GM18498 (cell line): ENCODE data around the gene C1orf167.

Experiments used
- ATAC-seq: cut with Tn5 transposase; IDR thresholded peaks from one replicate; pipeline ENCODE4 v1.9.1; 2021; ENCODE audit warnings: mild to moderate bottlenecking, moderate library complexity; ENCODE audit not compliant: unreplicated experiment

C1orf167 gene

DNA sequence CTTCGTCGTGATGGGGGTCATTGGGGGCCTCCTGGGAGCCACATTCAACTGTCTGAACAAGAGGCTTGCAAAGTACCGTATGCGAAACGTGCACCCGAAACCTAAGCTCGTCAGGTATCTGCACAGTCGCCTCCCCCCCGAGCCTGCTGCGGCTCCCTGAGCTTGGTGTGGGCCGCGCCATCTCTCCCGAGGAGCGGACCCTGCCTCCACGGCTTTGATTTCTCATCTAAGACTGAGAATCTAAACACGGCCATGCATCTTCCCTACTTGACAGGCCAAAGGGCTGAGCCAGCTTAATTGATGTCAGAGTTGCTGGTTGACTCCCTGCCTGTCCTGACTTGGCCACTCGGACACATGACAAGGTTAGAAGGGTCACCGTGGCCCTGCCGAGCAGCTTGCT lies 66.5 kb downstream of the C1orf167 start:
- no peak for ATAC-seq

DNA sequence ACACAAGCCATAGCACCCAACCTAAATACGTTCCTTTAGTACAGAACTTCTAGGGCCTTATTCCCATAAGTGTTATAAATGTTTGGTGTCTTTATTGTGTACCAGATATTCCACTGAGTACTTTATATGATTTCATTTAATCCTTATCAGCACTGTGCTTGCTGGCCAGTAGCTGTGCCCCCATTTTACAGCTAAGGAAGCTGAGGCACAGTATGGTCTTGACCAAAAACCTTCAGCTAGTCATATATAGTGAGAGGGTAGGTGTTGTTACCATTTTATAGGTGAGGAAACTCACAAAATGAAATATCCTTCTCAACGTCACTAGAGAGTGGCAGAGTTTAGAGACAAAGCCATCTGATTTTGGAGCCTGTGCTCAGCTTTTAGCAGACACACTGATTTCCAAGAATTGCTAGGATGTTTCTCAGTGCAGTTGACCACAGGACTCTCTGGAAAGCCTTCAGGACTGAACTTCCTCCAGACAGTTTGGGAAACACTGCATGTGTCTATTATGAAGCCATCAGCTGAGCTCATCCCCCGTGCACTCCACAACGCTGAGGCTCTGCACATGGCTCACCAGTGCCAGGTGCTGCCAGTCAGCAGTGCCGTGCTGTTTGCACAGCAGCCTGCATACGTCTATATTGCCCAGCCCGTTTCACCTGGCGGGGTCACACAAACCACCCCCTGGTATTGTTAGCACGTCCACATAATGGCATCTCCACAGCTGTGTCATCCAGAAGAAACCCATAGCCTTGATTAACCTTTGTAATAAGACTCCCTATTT lies 70.1 kb downstream of the C1orf167 start:
- no peak for ATAC-seq

DNA sequence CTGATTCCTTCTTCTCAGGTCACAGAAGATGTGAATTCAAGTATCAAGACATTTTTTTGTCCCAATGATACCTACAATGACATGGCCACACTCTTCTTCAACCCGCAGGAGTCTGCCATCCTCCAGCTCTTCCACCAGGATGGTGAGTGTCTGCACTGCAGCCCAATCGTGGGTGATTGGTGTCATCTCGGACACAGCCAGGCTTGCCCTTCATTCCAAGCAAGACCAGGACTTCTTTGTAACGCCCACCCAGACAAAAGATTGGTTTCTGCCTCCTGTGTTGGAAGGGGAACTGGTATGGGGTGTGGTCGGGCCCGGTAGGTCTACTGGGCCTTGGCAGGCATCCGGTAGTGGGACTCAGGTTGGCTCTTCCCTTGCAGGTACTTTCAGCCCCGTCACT lies 71.5 kb downstream of the C1orf167 start:
- ATAC-seq: no peak

DNA sequence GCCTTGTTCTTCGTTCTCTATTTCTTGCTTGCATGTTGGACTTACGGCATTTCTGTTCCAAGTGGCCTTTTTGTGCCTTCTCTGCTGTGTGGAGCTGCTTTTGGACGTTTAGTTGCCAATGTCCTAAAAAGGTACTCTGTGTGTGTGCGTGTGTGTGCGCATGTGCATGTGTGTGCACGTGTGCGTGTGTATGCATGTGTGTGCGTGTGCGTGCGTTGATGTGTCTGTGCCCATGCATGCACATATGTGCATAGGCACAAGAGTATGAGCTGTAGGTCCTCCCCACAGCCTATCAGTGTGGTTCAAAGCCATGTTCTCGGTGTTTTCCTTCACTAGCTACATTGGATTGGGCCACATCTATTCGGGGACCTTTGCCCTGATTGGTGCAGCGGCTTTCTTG lies 71.9 kb downstream of the C1orf167 start:
- no peak for ATAC-seq

DNA sequence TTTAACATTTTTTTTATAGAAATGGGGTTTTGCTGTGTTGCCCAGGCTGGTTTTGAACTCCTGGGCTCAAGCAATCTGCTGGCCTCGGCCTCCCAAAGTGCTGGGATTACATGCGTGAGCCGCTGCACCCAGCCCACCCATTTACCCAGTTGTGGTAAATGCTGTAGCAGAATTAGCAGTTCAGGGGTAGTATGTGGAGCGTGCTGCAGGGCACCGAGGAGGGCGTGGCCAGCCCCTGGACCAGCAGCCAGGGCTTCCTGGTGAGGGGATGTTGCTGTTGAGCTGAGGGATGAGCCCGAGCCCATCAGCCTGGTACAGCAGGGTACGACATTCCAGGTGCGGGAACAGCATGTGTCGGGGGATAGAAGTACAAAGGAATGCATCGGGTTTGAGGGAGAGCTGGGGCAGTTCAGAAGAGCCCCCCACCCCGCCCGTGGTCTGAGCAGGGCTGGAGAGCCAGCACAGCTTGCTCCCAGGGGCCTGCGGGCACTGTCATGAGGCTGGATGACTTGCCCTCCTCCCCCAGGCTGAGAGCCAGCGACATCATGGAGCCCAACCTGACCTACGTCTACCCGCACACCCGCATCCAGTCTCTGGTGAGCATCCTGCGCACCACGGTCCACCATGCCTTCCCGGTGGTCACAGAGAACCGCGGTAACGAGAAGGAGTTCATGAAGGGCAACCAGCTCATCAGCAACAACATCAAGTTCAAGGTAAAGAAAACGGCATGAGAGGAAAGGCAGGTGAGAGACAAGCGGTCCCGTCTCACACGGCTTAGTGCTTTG lies 73.6 kb downstream of the C1orf167 start:
- ATAC-seq: no peak

DNA sequence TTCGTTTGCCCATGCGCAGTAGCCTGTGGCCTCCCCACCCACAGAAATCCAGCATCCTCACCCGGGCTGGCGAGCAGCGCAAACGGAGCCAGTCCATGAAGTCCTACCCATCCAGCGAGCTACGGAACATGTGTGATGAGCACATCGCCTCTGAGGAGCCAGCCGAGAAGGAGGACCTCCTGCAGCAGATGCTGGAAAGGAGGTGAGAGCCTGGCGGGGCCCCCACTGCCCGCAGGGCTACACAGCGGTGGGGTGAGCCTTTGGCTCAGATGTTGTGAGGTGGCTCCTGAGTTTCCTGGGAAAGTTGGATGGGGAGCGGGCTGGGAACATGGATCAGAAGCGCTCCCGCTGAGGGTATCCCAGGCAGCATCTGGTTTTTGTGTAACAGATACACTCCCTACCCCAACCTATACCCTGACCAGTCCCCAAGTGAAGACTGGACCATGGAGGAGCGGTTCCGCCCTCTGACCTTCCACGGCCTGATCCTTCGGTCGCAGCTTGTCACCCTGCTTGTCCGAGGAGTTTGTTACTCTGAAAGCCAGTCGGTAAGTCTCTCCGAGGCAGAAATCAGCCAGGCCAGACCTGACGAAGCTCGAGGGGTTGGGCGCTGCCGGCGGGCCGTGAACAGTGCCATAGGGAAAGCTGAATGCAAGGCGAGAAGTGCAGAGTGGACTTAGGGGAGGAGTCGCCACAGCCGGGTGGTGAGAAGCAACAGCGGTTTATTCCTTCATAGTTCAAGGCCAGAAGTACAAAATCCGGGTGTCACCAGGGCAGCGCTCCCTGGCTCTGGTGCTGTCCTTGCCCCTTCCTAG lies 75.2 kb downstream of the C1orf167 start:
- no peak for ATAC-seq

DNA sequence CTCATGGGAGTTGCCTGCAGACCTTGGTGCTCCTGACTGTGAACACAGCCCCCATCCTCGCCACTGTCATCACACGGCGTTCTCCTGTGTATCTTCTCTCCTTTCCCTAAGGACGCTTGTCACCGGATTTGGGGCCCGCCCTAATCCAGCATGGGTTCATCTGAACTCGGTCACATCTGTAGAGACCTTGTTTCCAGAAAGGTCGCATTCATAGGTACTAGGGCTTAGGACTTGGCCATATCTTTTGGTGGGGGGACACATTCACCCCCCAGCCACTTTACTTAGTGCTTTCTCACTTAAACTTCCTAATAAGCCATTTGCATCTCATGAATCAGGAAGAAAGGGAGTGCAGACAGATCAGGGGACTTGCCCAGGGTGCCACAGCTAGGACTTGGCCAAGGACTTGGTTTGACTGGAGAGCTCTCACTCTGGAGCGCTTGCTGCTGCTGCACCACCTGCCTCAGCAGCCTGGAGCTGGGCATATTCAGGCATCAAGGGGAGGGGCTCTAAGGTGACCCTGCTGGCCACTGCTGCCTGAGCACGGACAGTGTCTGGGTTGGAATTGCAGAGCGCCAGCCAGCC lies 75.9 kb downstream of the C1orf167 start:
- ATAC-seq: no peak

DNA sequence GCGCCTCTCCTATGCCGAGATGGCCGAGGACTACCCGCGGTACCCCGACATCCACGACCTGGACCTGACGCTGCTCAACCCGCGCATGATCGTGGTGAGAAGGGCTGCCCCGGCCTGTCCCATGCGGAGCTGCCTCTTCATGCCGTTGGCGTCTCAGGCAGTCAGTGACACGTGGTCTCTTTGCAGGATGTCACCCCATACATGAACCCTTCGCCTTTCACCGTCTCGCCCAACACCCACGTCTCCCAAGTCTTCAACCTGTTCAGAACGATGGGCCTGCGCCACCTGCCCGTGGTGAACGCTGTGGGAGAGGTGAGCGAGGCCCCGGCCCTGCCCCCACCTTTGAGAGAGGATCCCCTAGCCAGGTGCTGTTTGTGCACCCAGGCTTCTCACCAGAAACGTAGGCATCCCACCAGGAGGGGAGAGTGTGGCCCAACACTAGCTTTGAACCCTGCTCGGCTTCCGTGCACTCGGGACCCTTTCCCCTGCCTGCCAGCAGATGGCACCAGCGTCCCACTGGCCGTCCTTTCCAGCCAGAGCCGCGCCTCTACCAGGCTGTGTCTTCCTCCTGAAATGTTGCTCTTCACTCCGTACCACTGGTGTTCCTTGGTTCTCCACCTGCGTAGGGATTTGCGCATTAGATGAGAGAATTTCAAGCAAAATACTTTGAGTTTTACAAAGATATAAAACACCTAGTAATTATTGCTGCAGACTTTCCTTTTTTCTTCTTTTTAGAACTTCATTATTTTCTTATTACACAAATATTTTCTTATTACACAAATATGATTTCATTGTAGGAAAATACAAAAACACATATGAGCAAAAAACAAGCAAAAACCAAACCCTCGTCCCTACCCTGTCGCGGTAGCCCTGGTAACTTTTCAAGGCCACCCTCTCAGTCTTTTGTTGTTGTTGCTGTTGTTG lies 76.6 kb downstream of the C1orf167 start:
- ATAC-seq: peak; percentile 55
